ENCODE data around the gene RMRP.

Gene RMRP

DNA sequence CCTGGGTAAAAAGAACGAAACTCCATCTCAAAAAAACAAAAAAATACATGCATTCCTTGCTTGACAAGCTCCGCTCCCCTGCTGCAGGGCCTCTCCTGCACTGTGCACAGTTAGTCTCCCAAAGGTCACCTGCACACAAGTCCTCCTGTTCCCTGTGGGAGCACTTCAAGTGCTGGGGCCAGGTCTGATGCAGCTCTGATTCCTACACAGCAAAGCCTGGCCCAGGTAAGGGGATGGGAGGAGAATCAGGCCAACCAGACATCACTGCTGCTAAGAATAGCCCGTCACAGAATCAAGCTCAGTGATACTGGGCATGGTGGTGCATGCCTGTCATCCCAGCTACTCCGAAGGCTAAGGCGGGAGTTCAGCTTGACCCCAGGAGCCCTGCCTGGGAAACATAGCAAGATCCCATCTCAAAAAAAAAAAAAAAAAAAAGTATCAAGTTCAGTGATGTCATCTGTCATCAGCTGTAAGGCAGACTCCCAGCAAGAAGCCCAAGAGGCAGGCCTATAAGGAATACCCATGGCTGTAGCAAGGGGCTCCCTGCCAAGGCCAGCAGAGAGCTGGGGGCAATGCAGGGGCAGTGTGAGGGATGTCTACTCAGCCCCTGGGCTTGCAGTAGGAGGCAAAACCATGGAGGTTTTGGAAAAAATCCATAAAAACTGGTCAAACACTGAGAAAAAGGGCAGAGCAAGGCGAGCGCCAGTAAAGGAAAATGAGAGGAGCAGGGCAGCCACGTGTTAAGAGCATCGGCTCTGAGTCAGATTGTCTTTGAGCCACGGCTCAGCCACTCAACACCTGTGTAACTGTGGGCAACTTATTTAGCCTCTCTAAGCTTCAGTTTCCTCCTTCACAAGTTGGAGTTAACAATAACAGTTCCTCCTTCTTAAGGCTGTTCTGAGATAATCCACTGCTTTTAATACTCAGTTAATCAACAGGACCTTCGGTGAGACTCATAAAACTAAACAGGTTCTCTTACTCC, 28.7 kb upstream of the RMRP start:
- DNase-seq (ENCODE audit: low read depth, low spot score), result no peak
- H3K4me3 ChIP-seq (ENCODE audit: low read depth, low read length), result peak overlapping the region; percentile 97
- ChIA-PET POLR2A (interaction anchor here (0.7 to 15.8 kb wide), 11 partner anchors 8 to 87 kb away, joined by 3 to 325 read pairs (median 5); partner anchors contain the start of genes ARHGEF39, CA9, CCDC107 and CREB3), CTCF (interaction anchor here (1.0 to 34.3 kb wide), 6 partner anchors 11 to 31 kb away, joined by 4 to 816 read pairs (median 30); partner anchors contain the start of genes ARHGEF39, CCDC107, CREB3 and RMRP)
- TF ChIP-seq, protein P1, sequence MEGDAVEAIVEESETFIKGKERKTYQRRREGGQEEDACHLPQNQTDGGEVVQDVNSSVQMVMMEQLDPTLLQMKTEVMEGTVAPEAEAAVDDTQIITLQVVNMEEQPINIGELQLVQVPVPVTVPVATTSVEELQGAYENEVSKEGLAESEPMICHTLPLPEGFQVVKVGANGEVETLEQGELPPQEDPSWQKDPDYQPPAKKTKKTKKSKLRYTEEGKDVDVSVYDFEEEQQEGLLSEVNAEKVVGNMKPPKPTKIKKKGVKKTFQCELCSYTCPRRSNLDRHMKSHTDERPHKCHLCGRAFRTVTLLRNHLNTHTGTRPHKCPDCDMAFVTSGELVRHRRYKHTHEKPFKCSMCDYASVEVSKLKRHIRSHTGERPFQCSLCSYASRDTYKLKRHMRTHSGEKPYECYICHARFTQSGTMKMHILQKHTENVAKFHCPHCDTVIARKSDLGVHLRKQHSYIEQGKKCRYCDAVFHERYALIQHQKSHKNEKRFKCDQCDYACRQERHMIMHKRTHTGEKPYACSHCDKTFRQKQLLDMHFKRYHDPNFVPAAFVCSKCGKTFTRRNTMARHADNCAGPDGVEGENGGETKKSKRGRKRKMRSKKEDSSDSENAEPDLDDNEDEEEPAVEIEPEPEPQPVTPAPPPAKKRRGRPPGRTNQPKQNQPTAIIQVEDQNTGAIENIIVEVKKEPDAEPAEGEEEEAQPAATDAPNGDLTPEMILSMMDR (IDR thresholded peaks at IDR 0.05; ENCODE audit: insufficient read depth, low read length, missing control alignments), result no peak

DNA sequence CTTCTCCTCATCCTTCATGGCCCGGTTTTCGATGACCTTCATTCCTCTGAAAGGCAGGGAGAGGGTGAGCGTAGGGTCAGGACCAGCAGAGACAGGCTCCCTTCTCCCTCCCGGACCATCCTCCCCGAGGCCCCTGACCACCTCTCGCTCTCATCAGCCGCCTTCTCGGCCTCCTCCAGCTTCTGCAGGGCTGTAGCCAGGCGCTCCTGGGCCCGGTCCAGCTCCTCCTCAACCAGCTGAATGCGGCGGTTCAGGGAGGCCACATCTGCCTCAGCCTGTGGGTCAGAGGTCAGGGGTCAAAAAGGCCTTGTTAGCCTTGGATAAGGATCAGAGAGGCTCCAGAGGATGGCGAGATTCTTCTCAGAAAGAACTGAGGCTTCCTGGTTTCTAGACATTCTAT, 27.7 kb upstream of the RMRP start:
- POLR2A ChIA-PET, result interaction anchor here (2.1 to 15.8 kb wide), 3 partner anchors 9 to 43 kb away, joined by 5 to 325 read pairs (median 28); partner anchors contain the start of genes CA9, CREB3 and TLN1
- CTCF ChIA-PET, result interaction anchor here (1.3 to 5.3 kb wide), 3 partner anchors 12 to 26 kb away, joined by 4 to 35 read pairs (median 33); partner anchors contain the start of gene ARHGEF39

DNA sequence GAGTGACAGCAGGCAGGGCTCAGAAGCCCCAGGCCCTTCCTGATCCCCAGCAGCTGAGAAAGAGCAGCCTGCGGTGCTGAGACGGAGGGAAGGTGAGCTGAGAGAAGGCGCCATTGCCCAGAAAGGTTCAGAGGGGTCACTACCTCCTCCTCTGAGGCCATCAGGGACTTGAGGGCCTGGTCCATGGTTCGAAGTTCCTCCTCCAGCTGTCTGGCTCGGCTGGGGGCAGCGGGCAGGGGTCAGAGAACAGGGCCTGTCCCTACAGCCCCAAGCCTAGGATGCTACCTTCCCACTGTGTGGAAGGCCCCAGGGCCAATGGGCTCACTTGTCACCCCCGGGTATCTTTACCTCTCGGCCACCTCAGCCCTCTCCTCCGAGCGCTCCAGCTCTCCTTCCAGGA, 27.1 kb upstream of the RMRP start:
- H3K4me3 ChIP-seq (ENCODE audit: low read depth, low read length), result peak overlapping the region; percentile 34
- no peak for DNase-seq (ENCODE audit: low read depth, low spot score)
- ChIA-PET POLR2A (interaction anchor here (2.1 to 15.8 kb wide), 3 partner anchors 10 to 44 kb away, joined by 5 to 325 read pairs (median 28); partner anchors contain the start of genes CA9, CREB3 and TLN1), CTCF (interaction anchor here (1.3 to 5.3 kb wide), 5 partner anchors 9 to 45 kb away, joined by 4 to 35 read pairs (median 5); partner anchors contain the start of gene ARHGEF39)
- TF ChIP-seq, protein P1 (IDR thresholded peaks at IDR 0.05; ENCODE audit: insufficient read depth, low read length, missing control alignments), result no peak

More for the DNA sequence above, 27.7 kb upstream of the RMRP start:
- TF ChIP-seq, protein P1 (IDR thresholded peaks at IDR 0.05; ENCODE audit: insufficient read depth, low read length, missing control alignments), result no peak
- no peak for DNase-seq (ENCODE audit: low read depth, low spot score)
- peak overlapping the region; percentile 34 for H3K4me3 ChIP-seq (ENCODE audit: low read depth, low read length)

DNA sequence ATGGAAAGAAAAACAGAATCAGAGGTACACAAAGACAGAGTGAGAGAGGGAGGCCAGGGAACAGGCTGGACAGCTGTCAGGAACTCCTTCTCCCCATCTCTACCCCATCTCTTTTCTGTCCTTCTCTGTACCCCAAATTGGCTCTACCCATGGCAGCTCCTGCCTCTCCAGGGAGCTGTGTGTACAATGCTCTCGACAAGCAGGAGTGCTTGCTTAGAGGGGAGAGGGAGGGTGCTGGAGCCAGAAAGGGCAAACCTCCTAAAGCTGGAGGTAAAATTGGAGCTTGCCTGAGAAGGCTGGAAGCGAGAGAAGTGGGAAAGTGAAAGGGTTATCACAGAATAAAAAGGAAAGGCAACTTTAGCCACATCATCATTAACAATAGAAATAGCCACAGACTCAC, 25.5 kb upstream of the RMRP start:
- TF ChIP-seq, protein P1 (IDR thresholded peaks at IDR 0.05; ENCODE audit: insufficient read depth, low read length, missing control alignments), result no peak
- H3K4me3 ChIP-seq (ENCODE audit: low read depth, low read length), result 0 out of 2 replicates have a peak overlapping the region, but pooled peaks have one; percentile 2
- no peak for DNase-seq (ENCODE audit: low read depth, low spot score)
- ChIA-PET POLR2A (interaction anchor here (0.6 to 15.8 kb wide), 8 partner anchors 9 to 235 kb away, joined by 3 to 325 read pairs (median 4); partner anchors contain the start of genes CA9, CCDC107, CREB3 and RMRP), CTCF (interaction anchor here (1.0 to 5.2 kb wide), 8 partner anchors 8 to 48 kb away, joined by 3 to 35 read pairs (median 4); partner anchors contain the start of genes ARHGEF39, CA9 and TLN1)

DNA sequence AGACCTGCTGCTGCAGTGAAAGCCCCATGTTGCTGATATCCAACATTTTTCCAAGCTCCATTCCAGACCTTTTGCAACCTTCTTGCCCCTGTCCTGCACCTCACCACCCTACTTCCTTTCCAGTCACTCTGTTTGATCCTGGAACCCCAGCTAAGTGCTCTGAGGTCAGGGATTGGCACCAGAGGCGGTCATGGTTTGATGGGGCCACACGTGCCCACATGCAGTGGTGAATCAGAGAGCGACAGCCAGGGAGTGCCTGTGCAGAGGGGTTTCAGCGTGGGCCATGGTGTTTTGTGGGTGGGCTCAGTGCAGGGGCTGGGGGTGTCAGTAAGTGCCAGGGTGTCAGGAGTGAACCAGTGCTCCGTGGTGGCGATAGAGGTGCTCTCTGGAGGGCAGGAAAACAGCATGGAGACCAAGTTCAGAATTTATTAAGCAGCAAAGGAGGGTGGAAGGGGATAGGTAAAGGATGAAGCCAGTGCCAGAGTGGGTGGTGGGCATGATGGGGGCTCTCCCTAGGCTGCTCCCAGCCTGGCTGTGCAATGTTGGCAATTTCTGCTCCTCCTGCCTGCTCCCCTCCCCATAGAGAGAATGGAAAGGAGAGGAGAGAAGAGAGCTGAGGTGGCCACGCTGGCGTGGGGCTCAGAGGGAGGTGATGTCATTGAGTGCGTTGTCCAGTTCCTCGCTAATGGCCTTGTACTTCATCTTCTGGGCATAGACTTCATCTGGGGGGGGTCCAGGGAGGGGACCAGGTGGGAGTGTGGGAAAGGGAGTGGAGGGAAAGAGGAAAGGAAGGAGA, 24.9 kb upstream of the RMRP start:
- ChIA-PET POLR2A (interaction anchor here (0.6 to 15.8 kb wide), 10 partner anchors 7 to 234 kb away, joined by 3 to 325 read pairs (median 4); partner anchors contain the start of genes CA9, CCDC107, CREB3 and RMRP), CTCF (interaction anchor here (1.1 to 5.2 kb wide), 6 partner anchors 9 to 49 kb away, joined by 3 to 35 read pairs (median 4); partner anchors contain the start of genes ARHGEF39, CA9 and TLN1)
- no peak for DNase-seq (ENCODE audit: low read depth, low spot score)
- peak overlapping the region; percentile 8; the same call in 1 of the 2 replicates for H3K4me3 ChIP-seq (ENCODE audit: low read depth, low read length)
- TF ChIP-seq, protein P1 (IDR thresholded peaks at IDR 0.05; ENCODE audit: insufficient read depth, low read length, missing control alignments), result no peak
